Subcutaneous adipose tissue (tissue), 4 donors: ENCODE measurements around the gene ANKRD12. TPM values are rescaled to one million over a fixed set of nuclear protein-coding genes. Genes with fewer than 3 reads are reported as not detected.

Source experiments
- CTCF ChIP-seq: fragments of 450-650 bp; IDR thresholded peaks from one replicate; pipeline ENCODE4 v1.5.1; 2016; ENCODE audit warnings: low read depth, mild to moderate bottlenecking, control low read depth, antibody characterized with exemption, moderate library complexity
- total RNA-seq, 4 donors: library from RNA; depleted of rRNA; stranded (reverse); fragments of >200 nt; gene quantifications; one replicate each; pipeline ENCODE4 v1.1.0, GENCODE V29; 2016

Gene ANKRD12
- total RNA-seq, 4 donors from 2014 or later: 38.6 to 99.5 (median 65.4) TPM

DNA sequence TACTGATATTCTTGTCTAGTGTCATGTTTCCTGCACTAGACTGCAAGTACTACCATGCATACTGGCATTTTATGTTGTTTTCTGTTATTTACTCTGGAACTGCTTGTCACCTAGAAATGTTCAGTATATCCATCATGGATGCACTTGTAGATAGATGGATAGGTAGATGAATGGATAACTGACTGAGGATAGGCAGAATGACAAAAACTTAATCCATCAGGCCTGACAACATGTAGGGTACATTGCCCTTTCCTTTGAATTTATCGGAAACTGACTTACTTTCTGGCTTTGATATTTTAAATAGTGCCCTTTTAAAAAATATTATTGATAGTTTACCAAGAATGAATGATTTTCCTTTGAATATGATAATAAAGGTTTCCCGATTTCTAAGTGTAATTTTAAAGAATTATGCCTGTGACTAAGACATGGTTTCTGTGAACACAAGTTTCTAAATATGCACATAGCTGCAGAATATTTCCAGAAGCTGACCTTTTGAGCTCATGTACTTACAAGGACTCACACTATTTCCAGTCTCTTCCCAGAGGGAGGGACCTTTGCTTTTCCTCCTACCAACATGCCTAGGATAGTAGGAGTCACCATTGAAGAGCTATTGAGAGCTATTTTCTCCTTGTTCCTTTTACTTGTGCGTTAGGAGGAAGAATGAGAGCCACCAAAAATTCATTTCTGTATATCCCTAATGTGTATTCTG lies 81.3 kb downstream of the ANKRD12 start:
- TF ChIP-seq CTCF: no peak

GRCh38 chr18:9221040-9221439 lies 84.5 kb downstream of the ANKRD12 start:
- no peak for TF ChIP-seq CTCF

DNA sequence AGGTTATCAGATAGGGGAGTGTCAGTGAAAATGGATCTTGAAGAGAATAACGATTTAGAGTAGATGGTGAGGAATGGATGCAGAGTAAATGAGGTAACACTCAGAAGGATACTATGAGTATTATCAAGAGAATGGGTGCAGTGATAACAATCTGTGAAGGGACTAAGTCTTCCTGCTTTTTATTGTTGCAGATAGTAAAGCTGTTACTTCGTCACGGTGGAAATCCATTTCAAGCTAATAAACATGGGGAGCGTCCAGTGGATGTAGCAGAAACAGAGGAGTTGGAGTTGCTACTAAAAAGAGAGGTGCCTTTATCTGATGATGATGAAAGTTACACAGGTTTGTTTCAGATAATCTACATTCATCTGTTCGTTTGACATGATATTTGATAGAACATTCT lies 85.1 kb downstream of the ANKRD12 start:
- TF ChIP-seq CTCF: no peak

DNA sequence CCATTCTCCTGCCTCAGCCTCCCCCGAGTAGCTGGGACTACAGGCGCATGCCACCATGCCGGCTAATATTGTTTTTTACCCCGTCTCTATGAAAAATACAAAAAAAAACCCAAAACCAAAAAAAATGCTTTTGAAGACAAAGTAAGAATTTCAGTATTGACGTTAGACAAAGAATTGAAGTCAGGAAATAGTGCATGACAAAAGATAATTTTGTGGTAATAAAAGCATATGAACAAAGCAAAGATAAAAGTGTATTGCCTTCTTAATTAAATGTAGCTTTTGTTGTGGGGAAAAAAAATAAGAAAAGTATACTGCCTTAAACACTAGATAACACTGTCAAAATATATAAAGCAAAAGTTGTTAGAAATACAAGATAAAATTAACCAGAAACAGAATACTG lies 86.8 kb downstream of the ANKRD12 start:
- no peak for TF ChIP-seq CTCF

- TF ChIP-seq CTCF: no peak
These were observed 89.9 kb downstream of the ANKRD12 start for GRCh38 chr18:9226463-9226862.

- no peak for TF ChIP-seq CTCF
These were observed 95.4 kb downstream of the ANKRD12 start for GRCh38 chr18:9231852-9232486.

DNA sequence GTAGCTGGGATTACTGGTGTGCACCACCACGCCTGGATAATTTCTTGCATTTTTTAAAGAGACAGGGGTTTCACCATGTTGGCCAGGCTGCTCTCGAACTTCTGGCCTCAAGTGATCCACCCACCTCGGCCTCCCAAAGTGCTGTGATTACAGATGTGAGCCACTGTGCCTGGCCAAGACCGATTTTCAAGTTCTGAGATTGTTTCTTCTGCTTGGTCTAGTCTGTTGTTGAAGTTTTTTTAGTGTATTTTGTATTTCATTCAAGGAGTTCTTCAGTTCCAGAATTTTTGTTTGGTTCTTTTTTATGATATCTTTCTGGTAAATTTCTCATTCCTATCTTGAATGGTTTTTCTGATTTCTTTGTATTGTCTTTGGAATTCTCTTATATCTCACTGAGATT lies 96.4 kb downstream of the ANKRD12 start:
- no peak for TF ChIP-seq CTCF
